GM18867 (cell line): Measurements from ENCODE around the gene NRN1L.

ENCODE experiments used
- ATAC-seq: cut with Tn5 transposase; IDR thresholded peaks from one replicate; pipeline ENCODE4 v1.9.1; 2021; ENCODE audit warnings: mild to moderate bottlenecking, moderate library complexity; ENCODE audit not compliant: unreplicated experiment

Gene NRN1L

DNA sequence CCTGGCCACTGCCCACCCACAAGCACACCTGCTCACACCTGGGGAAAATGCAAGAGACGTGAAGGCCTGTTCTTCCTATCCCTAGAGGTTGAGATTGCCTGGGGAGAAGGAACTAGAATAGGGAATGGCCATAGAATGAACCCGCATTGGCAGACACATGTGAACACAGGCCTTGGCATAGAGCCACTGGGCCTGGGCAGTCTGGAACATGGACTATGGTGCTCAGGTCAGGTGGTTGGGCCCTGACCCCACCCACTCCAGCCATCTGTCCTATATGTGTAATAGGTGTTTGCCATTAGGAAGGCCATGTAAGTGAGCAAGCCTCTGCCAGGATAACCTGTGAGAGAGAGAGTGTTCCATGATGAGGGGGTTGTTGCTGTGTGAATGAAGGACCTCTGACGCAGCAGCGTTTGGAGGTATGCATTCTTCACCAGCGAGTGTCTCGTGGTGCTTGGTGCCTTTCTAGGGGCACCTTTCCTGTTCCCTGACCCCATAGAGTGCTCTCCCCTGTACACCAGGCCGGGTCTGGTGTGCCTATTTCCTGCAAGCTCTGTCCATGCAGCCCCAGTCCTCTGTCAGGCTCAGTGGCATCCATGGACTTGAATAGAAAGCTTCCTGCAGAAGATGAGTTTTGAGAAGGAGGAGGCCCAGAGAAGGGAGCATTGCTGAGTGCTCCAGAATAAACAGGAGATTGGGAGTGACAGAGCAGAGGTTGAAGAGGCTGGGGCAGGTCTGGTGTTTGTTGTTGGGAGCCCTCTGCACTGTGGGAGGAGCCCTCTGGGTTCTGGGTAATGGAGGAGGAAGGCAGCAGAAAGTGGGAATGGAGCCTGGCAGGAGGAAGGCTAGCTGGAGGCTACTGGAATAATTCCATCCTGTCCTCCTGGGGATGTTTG is 31.4 kb downstream of the NRN1L start:
- no peak for ATAC-seq

DNA sequence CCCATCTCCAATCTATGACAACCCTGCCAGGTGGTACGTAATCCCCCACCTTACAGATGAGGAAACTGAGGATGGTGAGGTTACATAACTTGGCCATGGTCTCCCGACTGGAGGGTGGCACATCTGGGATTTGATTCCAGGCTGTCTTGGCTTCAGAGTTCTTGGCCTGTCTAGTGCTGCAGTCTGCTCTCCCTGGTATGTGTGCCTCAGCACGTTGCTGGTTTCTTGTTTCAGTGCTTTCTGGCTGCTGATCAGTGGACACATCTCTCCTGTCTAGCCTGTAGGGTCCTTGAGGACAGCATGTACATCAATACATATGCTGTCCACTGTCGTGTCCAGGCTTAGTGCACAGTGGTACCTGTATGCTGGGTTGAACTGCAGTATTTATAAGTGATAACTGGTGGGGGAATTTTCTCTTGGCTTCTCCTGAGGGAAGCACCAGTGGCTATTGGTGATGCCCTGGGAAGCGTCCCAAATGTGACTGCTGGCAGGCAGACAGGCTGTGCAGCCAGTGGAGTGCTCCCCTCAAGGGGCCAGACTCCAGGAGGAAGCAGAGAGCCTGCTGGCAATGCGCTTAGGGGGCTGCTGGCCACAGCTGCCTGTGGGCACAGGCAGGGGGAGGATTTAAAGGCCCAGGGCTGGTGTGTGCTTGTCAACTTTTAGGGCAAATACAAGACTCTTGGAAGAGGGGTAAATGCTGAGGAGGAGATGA is 32.6 kb downstream of the NRN1L start:
- ATAC-seq = no peak

DNA sequence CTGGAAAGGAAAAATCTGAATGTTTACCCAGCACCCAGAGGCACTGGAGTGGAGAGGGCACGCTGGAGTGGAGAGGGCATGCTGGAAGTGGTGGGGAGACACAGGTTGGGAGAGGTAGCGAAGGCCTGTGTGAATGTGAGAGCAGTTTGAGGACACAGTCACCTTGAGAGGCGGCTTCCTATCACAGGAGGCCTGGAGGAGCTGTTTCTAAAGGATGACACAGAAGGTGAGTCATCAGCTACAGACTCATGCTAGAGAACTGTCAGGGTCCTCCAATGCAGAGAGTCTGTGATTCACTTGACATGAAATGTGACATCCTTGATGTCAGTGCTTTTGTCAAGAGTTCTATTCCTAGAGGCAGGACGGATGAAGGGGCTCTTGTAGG is 33.2 kb downstream of the NRN1L start:
- ATAC-seq = no peak

DNA sequence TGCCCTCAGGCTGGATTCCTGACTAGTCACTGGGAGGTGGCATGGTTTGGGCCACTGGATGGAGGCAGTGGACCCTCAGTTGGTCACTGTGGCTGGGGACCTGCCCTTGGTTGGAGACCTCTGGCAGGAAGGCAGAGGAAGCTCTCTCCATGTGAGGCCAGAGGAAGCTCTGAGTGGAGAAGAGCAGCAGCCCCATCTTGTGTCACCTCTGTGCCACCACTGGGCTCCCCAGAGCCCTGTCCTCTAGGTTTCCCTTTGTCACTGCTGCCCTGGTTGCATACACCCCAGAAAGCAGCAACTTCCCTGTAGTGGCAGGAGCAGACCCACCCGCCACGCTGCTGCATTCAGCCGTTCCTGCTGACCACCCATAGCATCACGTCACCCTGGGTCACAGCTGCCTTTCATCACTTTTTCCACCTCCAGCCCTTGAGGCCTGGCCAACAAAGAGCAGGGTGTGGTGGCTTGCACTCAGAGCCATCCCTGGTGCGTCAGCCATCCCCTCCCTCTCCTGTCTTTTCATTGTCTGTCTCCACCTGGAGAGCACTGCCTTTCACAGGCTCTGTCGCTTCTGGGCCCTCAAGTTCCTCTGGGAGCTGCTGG is 35.0 kb downstream of the NRN1L start:
- no peak for ATAC-seq

DNA sequence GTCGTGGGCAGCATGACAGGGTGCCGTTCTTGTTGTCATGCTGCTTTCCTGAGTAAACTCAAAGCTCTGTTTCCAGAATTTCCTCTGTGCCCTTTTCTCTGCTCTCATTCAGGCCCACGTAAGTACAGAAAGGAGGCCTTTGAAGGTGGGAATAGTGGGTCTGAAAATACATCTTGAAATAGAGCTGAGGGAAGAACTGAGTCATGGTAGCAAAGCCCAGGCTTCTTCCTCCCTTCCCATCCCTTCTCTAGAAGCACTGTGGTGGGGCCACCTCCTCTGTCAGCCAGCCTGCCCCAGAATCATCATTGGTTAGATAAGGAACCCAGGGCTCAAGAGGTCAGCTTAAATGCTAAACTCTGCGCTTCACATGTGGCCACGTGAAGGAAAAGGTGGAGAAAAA is 37.5 kb downstream of the NRN1L start:
- ATAC-seq = no peak

DNA sequence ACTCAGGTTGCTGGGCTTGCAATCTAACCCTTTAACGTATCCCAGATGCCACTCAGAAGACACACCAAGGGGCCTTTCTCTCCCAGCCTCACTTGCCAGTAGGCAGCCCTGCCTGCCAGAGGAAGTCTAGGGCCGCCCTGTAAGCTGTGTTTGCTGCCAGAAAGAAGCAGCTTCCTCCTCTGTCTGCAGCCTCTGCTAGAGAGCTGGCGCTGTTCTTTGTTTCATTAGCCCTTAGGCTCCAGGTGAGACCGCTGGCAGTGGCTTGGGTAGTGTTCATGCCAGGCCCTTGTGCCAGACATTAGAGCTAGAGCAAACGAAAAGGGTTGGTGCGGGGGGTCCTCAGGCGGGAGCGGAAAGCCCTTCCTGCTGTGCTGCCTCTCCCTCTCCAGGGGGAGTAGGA is 38.1 kb downstream of the NRN1L start:
- ATAC-seq = no peak

DNA sequence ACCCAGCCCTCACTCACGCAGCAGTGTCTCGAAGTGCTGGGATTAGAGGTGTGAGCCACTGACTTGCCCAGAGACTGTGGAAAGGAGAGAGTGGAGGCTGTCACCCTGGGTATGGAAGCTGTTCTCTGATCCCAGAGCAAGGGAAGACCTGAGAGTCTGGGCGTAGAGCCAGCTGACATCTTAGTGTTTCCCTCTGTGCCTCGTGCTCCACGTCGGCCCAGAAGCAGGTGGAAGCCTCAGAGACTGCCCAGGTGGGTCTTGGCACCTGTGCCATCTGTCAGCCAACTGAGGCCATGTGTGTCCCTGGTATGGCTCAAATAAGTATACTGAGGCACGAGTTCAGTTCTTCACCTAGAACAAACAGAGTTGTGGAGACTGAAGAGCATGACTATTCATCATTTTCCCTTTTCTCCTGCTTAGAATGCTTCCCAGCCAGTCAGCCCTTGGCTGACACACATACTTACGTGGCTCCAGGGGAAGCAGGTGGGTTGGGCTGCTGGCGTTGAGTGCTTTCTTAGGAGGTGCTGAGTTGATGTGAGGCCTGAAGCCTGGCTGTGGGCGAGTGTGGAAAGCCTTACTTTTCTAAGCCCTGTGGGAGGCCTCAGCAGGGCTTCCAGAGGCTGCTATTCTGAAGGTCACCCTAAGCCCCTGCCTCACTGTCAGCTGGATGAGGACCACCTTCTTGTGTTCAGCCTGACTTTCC is 38.9 kb downstream of the NRN1L start:
- ATAC-seq = no peak

DNA sequence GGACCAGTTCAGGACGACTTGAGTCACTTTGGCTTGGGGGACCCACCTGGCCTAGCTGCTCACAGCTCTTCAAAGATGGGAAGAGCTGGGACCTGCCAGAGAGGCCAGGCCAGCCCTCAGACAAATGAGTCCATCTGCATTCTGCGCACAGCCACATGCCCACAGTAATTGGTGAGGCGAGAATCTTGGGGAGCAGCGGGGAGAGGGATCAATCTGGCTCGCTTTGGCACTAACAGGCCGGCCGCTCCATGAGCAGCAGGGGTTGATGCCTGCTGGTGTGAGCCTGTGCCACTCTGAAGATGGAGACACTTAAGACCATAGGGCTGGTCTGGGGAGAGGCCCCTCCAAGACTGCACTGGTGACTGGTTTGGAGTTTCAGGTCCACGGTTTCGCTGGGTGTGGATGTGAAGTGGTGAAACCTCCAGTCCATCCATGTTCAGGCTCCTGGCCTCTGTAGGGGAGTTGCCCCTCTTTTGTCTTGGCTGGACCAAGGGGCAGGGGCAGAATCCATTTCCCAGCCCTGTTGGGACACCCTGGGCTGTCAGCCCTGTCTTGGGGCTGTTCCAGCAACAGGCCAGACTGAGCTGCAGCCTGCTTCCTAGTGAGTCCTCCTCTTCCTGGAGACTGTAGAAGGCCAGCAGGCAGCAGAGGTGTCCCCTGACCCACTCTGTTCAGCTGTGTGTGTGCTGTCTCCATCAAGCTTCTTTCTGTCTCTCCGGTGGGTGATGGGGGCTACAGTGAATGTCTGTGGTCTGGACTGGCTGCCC is 39.6 kb downstream of the NRN1L start:
- no peak for ATAC-seq

DNA sequence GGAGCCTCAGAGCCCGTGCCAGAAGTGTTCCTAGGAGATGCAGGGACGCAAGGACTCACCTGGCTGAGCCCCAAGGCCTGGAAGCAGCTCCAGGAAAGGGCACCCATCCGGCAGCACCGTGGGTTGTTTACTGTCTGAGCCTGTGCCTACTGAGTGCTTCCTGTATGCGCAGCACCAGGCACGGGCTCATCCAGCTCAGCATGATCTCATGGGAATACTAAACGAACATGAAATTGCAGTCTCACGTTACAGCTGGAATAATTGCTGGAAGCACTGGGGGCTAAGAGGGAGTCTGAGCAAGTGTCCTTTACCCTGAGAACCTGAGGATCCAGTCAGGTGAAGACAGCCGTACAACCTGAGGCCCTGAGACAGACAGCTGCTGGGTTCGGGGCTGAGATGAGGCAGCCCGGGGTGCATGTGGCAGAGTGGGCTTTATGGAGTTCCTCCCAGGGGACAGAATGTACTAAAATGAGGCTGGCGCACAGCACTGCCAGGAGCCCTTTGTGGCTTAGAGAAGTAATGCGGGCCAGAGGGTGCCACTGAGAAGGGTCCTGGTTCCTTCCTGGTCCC is 41.6 kb downstream of the NRN1L start:
- ATAC-seq = no peak

DNA sequence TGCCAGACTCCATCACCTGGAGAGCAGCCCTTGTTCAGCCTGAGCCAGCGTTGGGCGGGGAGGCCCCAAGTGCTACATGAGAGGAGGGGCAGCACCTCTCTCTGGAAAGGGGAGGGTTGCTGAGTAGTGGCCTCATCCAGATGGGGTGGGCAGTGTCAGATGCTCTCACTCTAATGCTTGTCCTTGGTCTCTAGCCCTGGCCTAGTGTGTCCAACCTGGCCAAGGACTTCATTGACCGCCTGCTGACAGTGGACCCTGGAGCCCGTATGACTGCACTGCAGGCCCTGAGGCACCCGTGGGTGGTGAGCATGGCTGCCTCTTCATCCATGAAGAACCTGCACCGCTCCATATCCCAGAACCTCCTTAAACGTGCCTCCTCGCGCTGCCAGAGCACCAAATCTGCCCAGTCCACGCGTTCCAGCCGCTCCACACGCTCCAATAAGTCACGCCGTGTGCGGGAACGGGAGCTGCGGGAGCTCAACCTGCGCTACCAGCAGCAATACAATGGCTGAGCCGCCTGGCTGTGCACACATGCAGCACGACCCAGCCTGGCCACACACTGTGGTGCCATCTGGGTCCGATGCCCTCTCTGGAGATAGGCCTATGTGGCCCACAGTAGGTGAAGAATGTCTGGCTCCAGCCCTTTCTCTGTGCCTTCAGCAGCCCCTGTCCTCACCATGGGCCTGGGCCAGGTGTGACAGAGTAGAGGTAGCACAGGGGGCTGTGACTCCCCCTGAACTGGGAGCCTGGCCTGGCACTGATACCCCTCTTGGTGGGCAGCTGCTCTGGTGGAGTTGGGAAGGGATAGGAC is 42.7 kb downstream of the NRN1L start:
- no peak for ATAC-seq

DNA sequence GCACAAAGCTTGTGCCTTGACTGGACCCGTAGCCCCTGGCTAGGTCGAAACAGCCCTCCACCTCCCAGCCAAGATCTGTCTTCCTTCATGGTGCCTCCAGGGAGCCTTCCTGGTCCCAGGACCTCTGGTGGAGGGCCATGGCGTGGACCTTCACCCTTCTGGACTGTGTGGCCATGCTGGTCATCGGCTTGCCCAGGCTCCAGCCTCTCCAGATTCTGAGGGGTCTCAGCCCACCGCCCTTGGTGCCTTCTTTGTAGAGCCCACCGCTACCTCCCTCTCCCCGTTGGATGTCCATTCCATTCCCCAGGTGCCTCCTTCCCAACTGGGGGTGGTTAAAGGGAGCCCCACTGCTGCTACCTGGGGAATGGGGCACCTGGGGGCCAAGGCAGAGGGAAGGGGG is 43.5 kb downstream of the NRN1L start:
- no peak for ATAC-seq

DNA sequence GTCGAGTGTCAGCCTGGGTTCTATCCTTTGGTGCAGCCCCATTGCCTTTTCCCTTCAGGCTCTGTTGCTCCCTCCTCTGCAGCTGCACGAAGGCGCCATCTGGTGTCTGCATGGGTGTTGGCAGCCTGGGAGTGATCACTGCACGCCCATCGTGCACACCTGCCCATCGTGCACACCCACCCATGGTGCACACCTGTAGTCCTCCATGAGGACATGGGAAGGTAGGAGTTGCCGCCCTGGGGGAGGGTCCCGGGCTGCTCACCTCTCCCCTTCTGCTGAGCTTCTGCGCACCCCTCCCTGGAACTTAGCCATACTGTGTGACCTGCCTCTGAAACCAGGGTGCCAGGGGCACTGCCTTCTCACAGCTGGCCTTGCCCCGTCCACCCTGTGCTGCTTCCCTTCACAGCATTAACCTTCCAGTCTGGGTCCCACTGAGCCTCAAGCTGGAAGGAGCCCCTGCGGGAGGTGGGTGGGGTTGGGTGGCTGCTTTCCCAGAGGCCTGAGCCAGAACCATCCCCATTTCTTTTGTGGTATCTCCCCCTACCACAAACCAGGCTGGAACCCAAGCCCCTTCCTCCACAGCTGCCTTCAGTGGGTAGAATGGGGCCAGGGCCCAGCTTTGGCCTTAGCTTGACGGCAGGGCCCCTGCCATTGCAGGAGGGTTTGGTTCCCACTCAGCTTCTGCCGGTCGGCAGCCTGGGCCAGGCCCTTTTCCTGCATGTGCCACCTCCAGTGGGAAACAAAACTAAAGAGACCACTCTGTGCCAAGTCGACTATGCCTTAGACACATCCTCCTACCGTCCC is 44.1 kb downstream of the NRN1L start:
- peak; percentile 47 for ATAC-seq

DNA sequence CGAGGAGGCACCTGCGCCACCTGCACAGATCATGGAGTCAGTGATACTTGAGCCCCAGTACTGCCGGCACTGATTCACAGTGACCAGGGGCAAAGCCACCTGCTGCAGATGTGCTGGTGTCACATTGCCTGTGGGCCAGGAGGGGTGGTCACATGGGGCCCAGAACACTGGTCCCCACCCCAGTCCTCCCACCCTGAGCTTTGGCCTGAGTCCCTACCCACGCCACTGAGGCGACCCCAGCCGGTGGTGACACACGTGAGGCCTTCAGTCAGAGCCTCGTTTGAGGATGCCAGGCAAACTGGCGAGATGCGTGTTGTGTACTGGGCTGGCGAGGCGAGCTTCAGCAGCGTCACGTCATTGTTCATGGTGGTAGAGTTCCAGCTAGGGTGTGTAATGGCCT is 45.5 kb downstream of the NRN1L start:
- ATAC-seq = no peak

DNA sequence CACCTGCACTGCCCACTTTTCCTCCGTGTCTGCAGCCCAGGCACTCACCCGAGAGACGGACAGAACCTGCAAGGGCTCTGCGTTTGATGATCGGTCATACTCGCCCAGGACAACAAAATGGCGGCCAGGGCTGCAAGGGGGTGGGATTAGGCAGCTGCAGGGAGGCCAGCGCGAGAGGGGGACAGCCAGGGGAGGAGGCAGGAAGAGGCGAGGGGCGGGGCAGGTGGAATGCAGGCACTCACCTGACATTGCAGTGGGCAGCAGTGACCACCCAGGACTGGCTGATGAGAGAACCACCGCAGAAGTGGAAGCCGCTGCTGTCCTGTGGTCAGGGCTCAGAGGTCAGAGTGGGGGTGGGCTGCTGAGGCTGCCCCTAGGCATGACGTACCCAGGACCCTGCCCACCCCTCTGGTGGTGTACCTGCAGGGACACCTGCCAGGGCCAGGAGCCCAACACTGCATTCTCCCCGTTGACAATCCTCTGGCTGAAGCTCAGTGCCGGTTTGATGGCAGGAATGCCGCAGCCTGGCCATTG is 46.1 kb downstream of the NRN1L start:
- ATAC-seq = no peak

DNA sequence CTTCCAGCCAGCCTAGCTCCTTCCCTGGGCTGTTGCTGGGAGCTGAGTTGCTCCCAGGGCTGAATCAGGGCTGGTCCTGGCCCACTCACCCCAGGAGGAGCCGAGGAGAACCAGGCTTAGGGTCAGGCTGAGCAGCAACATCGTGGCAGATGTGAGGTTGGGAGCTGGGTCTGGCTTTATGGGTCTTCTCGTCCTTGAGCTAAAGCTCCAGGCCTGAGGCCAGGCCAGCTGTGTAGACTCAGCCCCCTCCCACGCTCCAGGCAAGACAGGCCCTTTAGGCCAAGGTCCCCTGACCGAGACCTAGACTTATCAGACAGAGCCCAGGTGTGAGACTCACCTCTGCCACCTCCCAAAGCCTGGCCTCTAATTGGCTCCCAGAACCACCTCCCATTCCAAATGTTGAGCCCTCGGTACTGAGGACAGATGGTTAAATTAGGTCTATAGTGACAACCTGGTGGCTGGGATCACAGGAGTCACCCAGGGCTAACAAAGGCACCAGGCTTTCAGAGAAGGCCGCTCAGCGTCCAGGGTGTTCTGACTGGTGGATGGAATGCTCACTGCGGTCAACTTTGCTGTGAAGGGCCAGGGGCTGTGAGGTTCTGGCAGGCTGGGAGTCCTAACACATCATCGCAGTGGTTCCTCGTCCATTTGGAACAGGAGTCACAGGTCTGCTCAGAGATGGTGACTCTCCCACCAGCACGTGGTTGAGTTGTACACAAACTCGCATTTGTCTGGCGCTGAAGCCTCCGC is 47.2 kb downstream of the NRN1L start, which contains the start of gene CTRL:
TSS of gene CTRL (minus strand) at position 151 of the 750 bp plus-strand sequence. CDS start at position 141, 10 bp downstream.
- ATAC-seq = no peak

DNA sequence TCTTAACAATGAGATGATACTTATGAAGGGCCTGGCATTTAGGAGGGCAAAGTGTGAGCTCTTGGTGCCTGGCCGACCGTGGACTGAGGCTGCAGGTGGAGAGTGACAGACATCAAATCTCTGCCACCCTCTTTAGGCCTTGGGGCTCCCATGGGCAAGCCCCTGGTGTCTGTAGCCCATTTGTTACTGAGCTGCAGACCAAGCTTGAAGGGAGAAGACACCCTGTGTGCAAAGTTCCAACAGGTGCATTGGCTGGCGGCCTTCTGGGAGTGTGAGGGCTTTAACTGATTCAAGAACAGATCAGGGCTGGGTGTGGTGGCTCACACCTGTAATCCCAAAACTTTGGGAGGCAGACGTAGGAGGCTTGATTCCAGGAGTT is 47.8 kb downstream of the NRN1L start:
- no peak for ATAC-seq

DNA sequence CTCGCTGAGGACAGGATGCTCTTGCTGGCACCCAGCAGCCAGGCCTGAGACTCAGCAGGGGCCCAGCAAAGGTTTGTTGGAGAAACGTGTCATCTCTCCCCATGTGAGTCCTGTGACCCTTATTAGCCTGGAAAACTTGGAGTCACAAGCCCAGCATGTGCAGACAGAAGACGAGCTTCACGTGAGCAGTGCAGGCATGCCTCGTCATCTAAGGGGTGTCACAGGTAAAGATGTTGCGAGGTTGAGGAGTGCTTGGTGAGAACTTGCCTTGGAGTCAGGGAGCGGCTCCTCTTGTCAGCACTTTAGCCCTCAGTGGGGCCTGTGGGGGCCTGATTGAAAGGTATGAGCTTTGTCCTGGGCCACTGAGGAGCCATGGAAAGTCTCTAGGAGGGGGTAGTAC is 49.1 kb downstream of the NRN1L start:
- ATAC-seq = no peak
